Trophoblast cell (in vitro differentiated cells and primary cell): ENCODE data around the gene RIMBP2.

Experiments used
- DNase-seq, 2 donors: peaks; one replicate each; pipeline ENCODE4 v3.0.0-alpha.2; 2016
- H2AFZ ChIP-seq: 2 replicates; pipeline ENCODE4 v1.6.1; 2013; ENCODE audit warnings: low read length, moderate library complexity, mild to moderate bottlenecking; ENCODE audit not compliant: insufficient read depth, poor library complexity
- H2AK5ac ChIP-seq: 2 replicates; pipeline ENCODE4 v1.6.1; 2013; ENCODE audit warnings: mild to moderate bottlenecking, low read length
- H2BK120ac ChIP-seq: 2 replicates; pipeline ENCODE4 v1.6.1; 2013; ENCODE audit warnings: low read length, mild to moderate bottlenecking, moderate library complexity; ENCODE audit not compliant: insufficient read depth, poor library complexity
- H2BK12ac ChIP-seq: 2 replicates; pipeline ENCODE4 v1.6.1; 2013; ENCODE audit warnings: mild to moderate bottlenecking, low read length, moderate library complexity
- H2BK5ac ChIP-seq: 2 replicates; pipeline ENCODE4 v1.6.1; 2013; ENCODE audit warnings: low read length, low read depth, moderate library complexity, mild to moderate bottlenecking; ENCODE audit not compliant: poor library complexity
- H3K14ac ChIP-seq: 2 replicates; pipeline ENCODE4 v1.6.1; 2013; ENCODE audit warnings: mild to moderate bottlenecking, low read length
- H3K18ac ChIP-seq: 2 replicates; pipeline ENCODE4 v1.6.1; 2013; ENCODE audit warnings: mild to moderate bottlenecking, low read length
- H3K23ac ChIP-seq: 2 replicates; pipeline ENCODE4 v1.6.1; 2013; ENCODE audit warnings: low read length
- H3K27ac ChIP-seq: 2 replicates; pipeline ENCODE4 v1.5.1; 2013; ENCODE audit warnings: low read depth, mild to moderate bottlenecking, inconsistent platforms, low read length, moderate library complexity
- H3K27me3 ChIP-seq: 2 replicates; pipeline ENCODE4 v1.6.1; 2013; ENCODE audit warnings: inconsistent platforms, mild to moderate bottlenecking, low read length, moderate library complexity; ENCODE audit not compliant: insufficient read depth
- H3K36me3 ChIP-seq, 2 experiments: 1 replicate in 1 of 2; 2 replicates in 1 of 2; pipeline ENCODE4 v1.6.1; 2013; ENCODE audit warnings: low read length in 2 of 2, mild to moderate bottlenecking in 2 of 2, moderate library complexity in 1 of 2; ENCODE audit not compliant: insufficient read depth in 2 of 2, control insufficient read depth in 1 of 2
- H3K4ac ChIP-seq: 2 replicates; pipeline ENCODE4 v1.6.1; 2013; ENCODE audit warnings: low read depth, mild to moderate bottlenecking, low read length, moderate library complexity
- H3K4me1 ChIP-seq, 2 experiments: 1 replicate in 1 of 2; 2 replicates in 1 of 2; pipeline ENCODE4 v1.6.1; 2013; ENCODE audit warnings: low read length in 2 of 2, mild to moderate bottlenecking in 2 of 2, moderate library complexity in 1 of 2; ENCODE audit not compliant: insufficient read depth in 2 of 2, control insufficient read depth in 1 of 2
- H3K4me2 ChIP-seq: 2 replicates; pipeline ENCODE4 v1.6.1; 2013; ENCODE audit warnings: inconsistent platforms, mild to moderate bottlenecking, low read length, moderate library complexity
- H3K4me3 ChIP-seq: 2 replicates; pipeline ENCODE4 v1.5.1; 2013; ENCODE audit warnings: mild to moderate bottlenecking, low read depth, low read length, inconsistent platforms
- H3K79me1 ChIP-seq: one replicate; pipeline ENCODE4 v1.6.1; 2013; ENCODE audit warnings: low read length
- H3K79me2 ChIP-seq: 2 replicates; pipeline ENCODE4 v1.6.1; 2013; ENCODE audit warnings: low read length, mild to moderate bottlenecking; ENCODE audit not compliant: control insufficient read depth, insufficient read depth, poor library complexity
- H3K9ac ChIP-seq: 2 replicates; pipeline ENCODE4 v1.6.1; 2013; ENCODE audit warnings: mild to moderate bottlenecking, low read length
- H3K9me3 ChIP-seq: 2 replicates; pipeline ENCODE4 v1.6.1; 2013; ENCODE audit warnings: low read depth, mild to moderate bottlenecking, control low read depth, inconsistent platforms, low read length; ENCODE audit not compliant: insufficient read depth
- H4K12ac ChIP-seq: 2 replicates; pipeline ENCODE4 v1.6.1; 2013; ENCODE audit warnings: low read depth, mild to moderate bottlenecking, low read length, moderate library complexity
- H4K8ac ChIP-seq: 2 replicates; pipeline ENCODE4 v1.6.1; 2013; ENCODE audit warnings: low read depth, mild to moderate bottlenecking, low read length, moderate library complexity
- H4K91ac ChIP-seq: one replicate; pipeline ENCODE4 v1.6.1; 2013; ENCODE audit warnings: low read depth, mild to moderate bottlenecking, low read length, moderate library complexity
- WGBS: extraction: QIAGEN DNeasy Blood & Tissue Kit; methylation state at CpG from one replicate; pipeline ENCODE4 v1.1.7; 2013; ENCODE audit warnings: missing lambda C conversion rate; ENCODE audit not compliant: insufficient read length, insufficient coverage; ENCODE audit errors: extremely low coverage; 5-methylcytosine and 5-hydroxymethylcytosine counted together

Gene RIMBP2

DNA sequence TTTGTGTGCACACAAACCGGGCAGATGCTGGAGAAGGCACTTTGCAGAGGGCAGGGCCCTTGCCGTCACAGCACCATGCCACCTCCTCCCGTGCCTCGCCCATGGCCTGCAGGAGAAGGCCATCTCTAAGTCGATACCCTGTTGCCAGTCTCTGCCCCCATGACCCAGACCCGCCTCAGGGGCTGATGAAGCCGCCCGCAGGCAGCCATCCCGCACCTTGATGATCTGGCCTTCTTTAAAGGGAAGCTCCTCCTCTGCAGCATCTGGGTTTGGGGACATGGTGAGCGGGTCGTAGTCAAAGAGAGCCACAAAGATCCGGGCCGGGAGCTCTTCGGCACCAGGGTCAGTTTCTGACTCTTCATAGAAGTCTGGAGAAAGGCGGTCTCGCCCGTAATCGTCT lies 302.2 kb downstream of the RIMBP2 start:
- Histone ChIP-seq H4K8ac (no peak overlapping the region), H2BK12ac (no peak overlapping the region), H4K12ac (no peak overlapping the region), H3K79me2 (no peaks in the 10 kb centered on the region), H3K4me1 (no peaks in the 10 kb centered on the region), H3K9me3 (peaks cover 2% of the 10 kb centered on the region), H3K79me1 (no peaks in the 10 kb centered on the region), H2AFZ (no peak overlapping the region), H3K27me3 (no peaks in the 10 kb centered on the region), H3K4ac (no peak overlapping the region), H3K36me3 (no peaks in the 10 kb centered on the region), H2BK120ac (no peak overlapping the region), H2BK5ac (no peak overlapping the region), H3K27ac (no peak overlapping the region), H3K4me2 (no peak overlapping the region), H3K18ac (no peak overlapping the region), H3K14ac (no peak overlapping the region), H4K91ac (no peak overlapping the region), H2AK5ac (no peak overlapping the region), H3K9ac (no peak overlapping the region), H3K23ac (no peak overlapping the region), H3K4me3 (no peak overlapping the region)
- no CpG with 5 or more reads among the region's 18 CpGs for WGBS
- DNase-seq: no peak

- no peaks in the 10 kb centered on the region for H3K79me2 ChIP-seq
- no peak for DNase-seq
- no peak overlapping the region for H3K27ac ChIP-seq
- no peak overlapping the region for H3K4me2 ChIP-seq
- H3K4me1 ChIP-seq: no peaks in the 10 kb centered on the region
- H2BK5ac ChIP-seq: no peak overlapping the region
- H2BK12ac ChIP-seq: no peak overlapping the region
- H3K23ac ChIP-seq: no peak overlapping the region
- no peak overlapping the region for H3K14ac ChIP-seq
- WGBS: no CpG with 5 or more reads among the region's 8 CpGs
- H3K4me3 ChIP-seq: no peak overlapping the region
- H2AFZ ChIP-seq: no peak overlapping the region
- no peak overlapping the region for H2AK5ac ChIP-seq
- no peak overlapping the region for H4K8ac ChIP-seq
- H3K27me3 ChIP-seq: peaks cover 4% of the 10 kb centered on the region
- H2BK120ac ChIP-seq: no peak overlapping the region
- H3K18ac ChIP-seq: no peak overlapping the region
- H3K9ac ChIP-seq: no peak overlapping the region
- no peak overlapping the region for H4K12ac ChIP-seq
- no peaks in the 10 kb centered on the region for H3K79me1 ChIP-seq
- peaks cover 2% of the 10 kb centered on the region for H3K9me3 ChIP-seq
- H3K36me3 ChIP-seq: no peaks in the 10 kb centered on the region
- no peak overlapping the region for H4K91ac ChIP-seq
- no peak overlapping the region for H3K4ac ChIP-seq
These were observed 303.7 kb downstream of the RIMBP2 start for GRCh38 chr12:130412384-130412783.

GRCh38 chr12:130405332-130405731 lies 310.8 kb downstream of the RIMBP2 start:
- H3K27me3 ChIP-seq: peaks cover 4% of the 10 kb centered on the region
- no peak overlapping the region for H4K91ac ChIP-seq
- H3K9ac ChIP-seq: no peak overlapping the region
- H3K14ac ChIP-seq: no peak overlapping the region
- H3K27ac ChIP-seq: no peak overlapping the region
- no peaks in the 10 kb centered on the region for H3K4me1 ChIP-seq
- no peak overlapping the region for H3K18ac ChIP-seq
- H3K79me2 ChIP-seq: no peaks in the 10 kb centered on the region
- H2BK12ac ChIP-seq: no peak overlapping the region
- no CpG with 5 or more reads among the region's 7 CpGs for WGBS
- H3K4ac ChIP-seq: no peak overlapping the region
- no peak overlapping the region for H3K23ac ChIP-seq
- no peak overlapping the region for H3K4me3 ChIP-seq
- H3K79me1 ChIP-seq: no peaks in the 10 kb centered on the region
- H4K8ac ChIP-seq: no peak overlapping the region
- no peak for DNase-seq
- H4K12ac ChIP-seq: no peak overlapping the region
- H2BK120ac ChIP-seq: no peak overlapping the region
- no peaks in the 10 kb centered on the region for H3K36me3 ChIP-seq
- H2AFZ ChIP-seq: no peak overlapping the region
- no peak overlapping the region for H2BK5ac ChIP-seq
- H2AK5ac ChIP-seq: no peak overlapping the region
- H3K9me3 ChIP-seq: no peaks in the 10 kb centered on the region
- H3K4me2 ChIP-seq: no peak overlapping the region

DNA sequence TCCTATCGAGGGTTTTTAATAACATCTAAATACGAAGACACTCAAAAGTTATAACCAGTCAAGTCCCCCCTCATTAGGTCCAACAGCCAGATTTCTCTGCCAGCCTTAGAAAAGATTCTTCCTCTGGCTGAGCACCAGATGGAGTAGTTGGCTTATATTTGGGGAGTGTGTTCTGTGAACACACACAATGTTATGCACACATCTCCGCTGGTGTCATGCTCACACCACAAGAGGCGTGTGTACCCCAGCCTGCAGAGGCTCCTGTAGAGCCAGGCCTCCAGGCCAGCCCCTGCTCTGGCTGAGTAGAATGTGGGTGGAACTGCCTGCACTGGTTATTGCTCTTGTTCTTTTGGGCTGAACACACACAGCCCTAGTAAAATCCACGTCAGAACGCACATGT lies 314.4 kb downstream of the RIMBP2 start:
- Histone ChIP-seq H2AK5ac (no peak overlapping the region), H2BK12ac (no peak overlapping the region), H3K23ac (no peak overlapping the region), H2BK5ac (no peak overlapping the region), H3K36me3 (no peaks in the 10 kb centered on the region), H3K14ac (no peak overlapping the region), H3K4me3 (no peak overlapping the region), H2BK120ac (no peak overlapping the region), H3K27me3 (no peaks in the 10 kb centered on the region), H3K4me1 (no peaks in the 10 kb centered on the region), H3K27ac (no peak overlapping the region), H3K79me1 (no peaks in the 10 kb centered on the region), H3K4me2 (no peak overlapping the region), H4K8ac (no peak overlapping the region), H4K91ac (no peak overlapping the region), H3K9ac (no peak overlapping the region), H4K12ac (no peak overlapping the region), H3K18ac (no peak overlapping the region), H3K79me2 (no peaks in the 10 kb centered on the region), H3K4ac (no peak overlapping the region), H3K9me3 (no peaks in the 10 kb centered on the region), H2AFZ (no peak overlapping the region)
- WGBS: no CpG with 5 or more reads among the region's 6 CpGs
- no peak for DNase-seq
